Mammary epithelial cell (primary cell): ENCODE results near the gene IFIT5.

Source experiments
- CTCF ChIP-seq, 2 donors: IDR thresholded peaks in 1 of 2; conservative IDR thresholded peaks in 1 of 2; 2 replicates each; pipeline ENCODE4 v1.5.1; 2011 to 2012; ENCODE audit warnings: inconsistent platforms in 2 of 2, low read length in 2 of 2, mild to moderate bottlenecking in 2 of 2, control low read depth in 1 of 2, low read depth in 1 of 2; ENCODE audit not compliant: insufficient read depth in 1 of 2; ENCODE audit errors: extremely low read depth in 1 of 2
- EZH2 ChIP-seq: IDR thresholded peaks from 2 replicates; pipeline ENCODE4 v1.6.1; 2012; ENCODE audit warnings: low read length, inconsistent platforms, borderline replicate concordance

DNA sequence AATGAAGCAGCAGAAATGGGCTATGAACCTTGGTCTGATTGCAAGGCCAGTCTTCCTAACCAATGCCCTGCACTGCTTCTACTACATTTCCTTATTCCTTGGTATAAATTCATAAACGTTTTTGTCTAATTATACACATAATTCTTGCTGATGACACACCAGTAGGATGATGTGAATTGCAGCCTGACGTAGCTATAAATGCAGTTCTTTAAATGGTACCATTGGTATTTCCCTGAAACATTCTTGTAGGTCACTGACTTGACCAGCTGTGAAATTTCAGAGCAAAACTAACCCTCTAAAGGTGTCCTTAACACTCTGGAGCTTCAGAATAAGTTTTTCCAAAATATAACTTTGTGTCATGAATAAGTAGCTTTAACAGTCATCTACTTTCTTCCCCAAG is 50.8 kb downstream of the IFIT5 start:
- no peak for TF ChIP-seq CTCF (conservative IDR thresholded peaks at IDR 0.05 in 1 of 2, IDR thresholded peaks at IDR 0.05 in 1 of 2; ENCODE audit: extremely low read depth in 1 of 2, insufficient read depth in 1 of 2, low read depth in 1 of 2, low read length in 2 of 2)
- no peak for TF ChIP-seq EZH2
